ENCODE results near the gene CASP8AP2. TPM values are rescaled to one million over a fixed set of nuclear protein-coding genes. Genes with fewer than 3 reads are reported as not detected.
"Not testable (repeated sequence)": the region's sequence is repeated elsewhere in the genome, so short reads cannot be mapped to it uniquely, and the experiment has no call there.

CASP8AP2 gene
- total RNA-seq: 10 to 100 TPM in 8 of 9 donors, 1 to 10 TPM in 1; 8.4 to 16.2 (median 12.3) TPM
- polyA plus RNA-seq: 1 to 10 TPM; 4.4 to 6.5 TPM
- long read RNA-seq, donor 1, partial matches to known transcripts: 2 of 9 reads
- long read RNA-seq, donor 1, other reads (novel, unspliced or antisense): 5 of 9 reads
- long read RNA-seq, donor 2, transcript CASP8AP2-202 (7 exons, 1,280 nt): major isoform, 8 of 24 reads
- long read RNA-seq, donor 2, partial matches to known transcripts: 3 of 24 reads
- long read RNA-seq, donor 2, other reads (novel, unspliced or antisense): 12 of 24 reads
- long read RNA-seq, donor 3, partial matches to known transcripts: 2 of 13 reads
- long read RNA-seq, donor 3, other reads (novel, unspliced or antisense): 8 of 13 reads

- peak; percentile 98 to 99 (median 98) for ATAC-seq
- Histone ChIP-seq H3K9me3 (no peaks in the 10 kb centered on the region), H3K27me3 (no peaks in the 10 kb centered on the region), H3K36me3 (peaks cover 0 to 29% (median 20%) of the 10 kb centered on the region in 9 donors), H3K27ac (peak within 1 kb of the TSS; percentile 25 to 87 (median 82)), H3K4me1 (peaks cover 0 to 24% (median 10%) of the 10 kb centered on the region in 12 donors), H3K4me3 (peak within 1 kb of the TSS; percentile 58 to 99 (median 78))
- peak; percentile 93 to 95 (median 94) for DNase-seq
- TF ChIP-seq POLR2A (IDR thresholded peaks at IDR 0.05) (peak in 1 of 2 donors; percentile 93), CTCF (IDR thresholded peaks at IDR 0.05) (no peak)
- intact Hi-C loops (cut with DNase I): no loop called here
- WGBS, 4 donors: 0 to 2% (median 0%) methylated on average over 26 to 41 of the region's 41 CpGs
Observed at GRCh38 chr6:89829472-89830169, at the start of gene CASP8AP2. CASP8AP2 (plus strand) TSS chr6:89829880.

GRCh38 chr6:89781070-89782034 lies 48.3 kb upstream of the CASP8AP2 start:
- TF ChIP-seq POLR2A (IDR thresholded peaks at IDR 0.05): no peak
- TF ChIP-seq CTCF (IDR thresholded peaks at IDR 0.05): no peak
- Histone ChIP-seq H3K36me3 (peaks cover 0 to 92% (median 83%) of the 10 kb centered on the region in 9 donors), H3K9me3 (peaks cover 0 to 9% (median 0%) of the 10 kb centered on the region in 12 donors), H3K27ac (no peak overlapping the region), H3K4me1 (no peaks in the 10 kb centered on the region), H3K4me3 (no peak overlapping the region), H3K27me3 (no peaks in the 10 kb centered on the region)
- DNase-seq (no peak), ATAC-seq (no peak)
- WGBS, 4 donors: 94 to 98% (median 96%) methylated on average over 6 of the region's 6 CpGs
- intact Hi-C loops (cut with DNase I): no loop called here

GRCh38 chr6:89782222-89782621 lies 47.5 kb upstream of the CASP8AP2 start:
- Histone ChIP-seq H3K4me1 (no peaks in the 10 kb centered on the region), H3K4me3 (no peak overlapping the region), H3K36me3 (peaks cover 0 to 98% (median 82%) of the 10 kb centered on the region in 9 donors), H3K9me3 (peaks cover 0 to 9% (median 0%) of the 10 kb centered on the region in 12 donors), H3K27me3 (no peaks in the 10 kb centered on the region), H3K27ac (no peak overlapping the region)
- DNase-seq (no peak), ATAC-seq (no peak)
- 88 to 94% (median 93%) methylated on average over 1 of the region's 1 CpG for WGBS, 4 donors
- TF ChIP-seq CTCF (IDR thresholded peaks at IDR 0.05) (no peak), POLR2A (IDR thresholded peaks at IDR 0.05) (no peak)
- intact Hi-C loops (cut with DNase I): no loop called here

- peaks cover 0 to 100% (median 93%) of the 10 kb centered on the region in 9 donors for H3K36me3 ChIP-seq
- H3K4me1 ChIP-seq; H3K27me3 ChIP-seq; ATAC-seq; H3K27ac ChIP-seq; H3K4me3 ChIP-seq; H3K9me3 ChIP-seq; intact Hi-C loops (cut with DNase I); DNase-seq: not testable (repeated sequence)
- WGBS, 4 donors: 90 to 94% (median 93%) methylated on average over 7 of the region's 7 CpGs
Observed at GRCh38 chr6:89783293-89783692, 46.4 kb upstream of the CASP8AP2 start.

Measured in heart left ventricle (tissue), 16 donors.